ENCODE data around the gene GTPBP8.
"Not testable (repeated sequence)": the region's sequence is repeated elsewhere in the genome, so short reads cannot be mapped to it uniquely, and the experiment has no call there.

GTPBP8 gene

GRCh38 chr3:113034011-113034410, 43.2 kb downstream of the GTPBP8 start:
- Histone ChIP-seq H3K9ac (ENCODE audit: low read depth, low read length) (no peak overlapping the region), H3K9me3 (ENCODE audit: control insufficient read depth, insufficient read depth, low read length) (no peaks in the 10 kb centered on the region), H3K27me3 (ENCODE audit: control insufficient read depth, insufficient read depth, low read length) (no peaks in the 10 kb centered on the region), H3K4me1 (ENCODE audit: control insufficient read depth, insufficient read depth, low read length) (no peaks in the 10 kb centered on the region), H3K4me3 (ENCODE audit: low read depth, low read length) (no peak overlapping the region), H3K27ac (ENCODE audit: low read depth, low read length) (no peak overlapping the region), H3K36me3 (ENCODE audit: control insufficient read depth, insufficient read depth, low read length) (no peaks in the 10 kb centered on the region)

GRCh38 chr3:113035387-113035982, 44.7 kb downstream of the GTPBP8 start:
- Histone ChIP-seq H3K9ac (ENCODE audit: low read depth, low read length) (no peak overlapping the region), H3K27me3 (ENCODE audit: control insufficient read depth, insufficient read depth, low read length) (no peaks in the 10 kb centered on the region), H3K4me1 (ENCODE audit: control insufficient read depth, insufficient read depth, low read length) (no peaks in the 10 kb centered on the region), H3K4me3 (ENCODE audit: low read depth, low read length) (no peak overlapping the region), H3K9me3 (ENCODE audit: control insufficient read depth, insufficient read depth, low read length) (no peaks in the 10 kb centered on the region), H3K36me3 (ENCODE audit: control insufficient read depth, insufficient read depth, low read length) (no peaks in the 10 kb centered on the region), H3K27ac (ENCODE audit: low read depth, low read length) (no peak overlapping the region)

DNA sequence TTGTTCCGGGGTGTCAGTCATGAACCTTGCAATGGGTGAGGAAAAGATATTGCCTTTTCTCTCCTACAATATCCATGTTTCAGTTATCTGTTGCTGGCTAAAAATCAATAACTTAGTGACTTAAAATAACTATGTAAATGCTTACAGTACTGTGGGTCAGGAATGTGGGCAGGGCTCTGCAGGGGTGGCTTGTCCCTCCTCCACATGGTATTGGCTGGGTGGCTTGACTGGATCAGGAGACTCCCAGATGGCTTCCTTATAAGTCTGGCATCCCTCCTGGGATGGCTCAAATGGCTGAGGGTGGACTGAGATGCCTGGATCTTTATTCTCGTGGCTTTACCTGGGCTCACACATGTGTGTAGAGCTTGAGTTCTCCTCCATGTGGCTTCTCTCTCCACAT, 47.5 kb downstream of the GTPBP8 start:
- no peak overlapping the region for H3K4me3 ChIP-seq (ENCODE audit: low read depth, low read length)
- no peak overlapping the region for H3K27ac ChIP-seq (ENCODE audit: low read depth, low read length)
- no peaks in the 10 kb centered on the region for H3K27me3 ChIP-seq (ENCODE audit: control insufficient read depth, insufficient read depth, low read length)
- no peaks in the 10 kb centered on the region for H3K9me3 ChIP-seq (ENCODE audit: control insufficient read depth, insufficient read depth, low read length)
- no peaks in the 10 kb centered on the region for H3K4me1 ChIP-seq (ENCODE audit: control insufficient read depth, insufficient read depth, low read length)
- H3K36me3 ChIP-seq (ENCODE audit: control insufficient read depth, insufficient read depth, low read length), result no peaks in the 10 kb centered on the region
- no peak overlapping the region for H3K9ac ChIP-seq (ENCODE audit: low read depth, low read length)

DNA sequence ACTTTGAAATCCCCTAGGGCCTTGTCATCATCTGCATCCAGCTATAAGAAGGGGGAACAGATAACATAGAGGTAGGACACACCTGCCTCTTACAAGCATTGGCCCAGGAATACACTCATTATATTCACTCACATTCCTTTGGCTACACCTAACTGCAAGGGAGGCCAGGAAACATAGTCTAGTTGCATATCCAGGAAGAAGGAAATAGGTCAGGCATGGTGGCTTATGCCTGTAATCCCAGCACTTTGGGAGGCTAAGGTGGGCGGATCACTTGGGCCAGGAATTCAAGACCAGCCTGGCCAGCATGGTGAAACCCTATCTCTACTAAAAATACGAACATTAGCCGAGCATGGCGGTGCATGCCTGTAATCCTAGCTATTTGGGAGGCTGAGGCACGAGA, 48.8 kb downstream of the GTPBP8 start:
- Histone ChIP-seq H3K4me3 (ENCODE audit: low read depth, low read length) (no peak overlapping the region), H3K9ac (ENCODE audit: low read depth, low read length) (no peak overlapping the region), H3K36me3 (ENCODE audit: control insufficient read depth, insufficient read depth, low read length) (no peaks in the 10 kb centered on the region), H3K9me3 (ENCODE audit: control insufficient read depth, insufficient read depth, low read length) (no peaks in the 10 kb centered on the region), H3K27ac (ENCODE audit: low read depth, low read length) (no peak overlapping the region), H3K27me3 (ENCODE audit: control insufficient read depth, insufficient read depth, low read length) (no peaks in the 10 kb centered on the region), H3K4me1 (ENCODE audit: control insufficient read depth, insufficient read depth, low read length) (no peaks in the 10 kb centered on the region)

GRCh38 chr3:113040231-113040630, 49.4 kb downstream of the GTPBP8 start:
- no peak overlapping the region for H3K27ac ChIP-seq (ENCODE audit: low read depth, low read length)
- H3K4me3 ChIP-seq (ENCODE audit: low read depth, low read length), result no peak overlapping the region
- no peaks in the 10 kb centered on the region for H3K27me3 ChIP-seq (ENCODE audit: control insufficient read depth, insufficient read depth, low read length)
- no peak overlapping the region for H3K9ac ChIP-seq (ENCODE audit: low read depth, low read length)
- H3K36me3 ChIP-seq (ENCODE audit: control insufficient read depth, insufficient read depth, low read length), result no peaks in the 10 kb centered on the region
- H3K9me3 ChIP-seq (ENCODE audit: control insufficient read depth, insufficient read depth, low read length), result no peaks in the 10 kb centered on the region; the same call in 1 of the 2 replicates
- no peaks in the 10 kb centered on the region for H3K4me1 ChIP-seq (ENCODE audit: control insufficient read depth, insufficient read depth, low read length)

DNA sequence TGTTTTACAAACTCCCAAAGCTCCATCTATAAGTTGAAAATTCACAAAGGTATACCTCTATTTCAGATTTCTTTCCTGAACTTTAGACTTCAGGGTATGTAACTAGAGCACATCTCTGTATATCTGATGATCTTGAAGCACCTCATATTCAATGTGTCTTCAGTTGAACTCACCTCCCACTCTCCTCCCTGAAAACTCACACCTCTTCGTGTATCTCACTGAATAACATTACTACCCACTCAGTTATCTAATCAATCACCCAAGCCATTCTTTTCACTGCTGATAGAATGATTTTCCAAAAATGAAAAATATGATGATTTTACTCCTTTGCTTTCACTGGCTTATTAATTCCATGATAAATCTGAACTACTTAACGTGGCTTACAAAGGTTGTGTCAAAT, 52.9 kb downstream of the GTPBP8 start:
- Histone ChIP-seq H3K4me3 (ENCODE audit: low read depth, low read length) (no peak overlapping the region), H3K36me3 (ENCODE audit: control insufficient read depth, insufficient read depth, low read length) (no peaks in the 10 kb centered on the region), H3K27ac (ENCODE audit: low read depth, low read length) (no peak overlapping the region), H3K9me3 (ENCODE audit: control insufficient read depth, insufficient read depth, low read length) (no peaks in the 10 kb centered on the region; the same call in 1 of the 2 replicates), H3K9ac (ENCODE audit: low read depth, low read length) (no peak overlapping the region), H3K27me3 (ENCODE audit: control insufficient read depth, insufficient read depth, low read length) (no peaks in the 10 kb centered on the region), H3K4me1 (ENCODE audit: control insufficient read depth, insufficient read depth, low read length) (no peaks in the 10 kb centered on the region)

DNA sequence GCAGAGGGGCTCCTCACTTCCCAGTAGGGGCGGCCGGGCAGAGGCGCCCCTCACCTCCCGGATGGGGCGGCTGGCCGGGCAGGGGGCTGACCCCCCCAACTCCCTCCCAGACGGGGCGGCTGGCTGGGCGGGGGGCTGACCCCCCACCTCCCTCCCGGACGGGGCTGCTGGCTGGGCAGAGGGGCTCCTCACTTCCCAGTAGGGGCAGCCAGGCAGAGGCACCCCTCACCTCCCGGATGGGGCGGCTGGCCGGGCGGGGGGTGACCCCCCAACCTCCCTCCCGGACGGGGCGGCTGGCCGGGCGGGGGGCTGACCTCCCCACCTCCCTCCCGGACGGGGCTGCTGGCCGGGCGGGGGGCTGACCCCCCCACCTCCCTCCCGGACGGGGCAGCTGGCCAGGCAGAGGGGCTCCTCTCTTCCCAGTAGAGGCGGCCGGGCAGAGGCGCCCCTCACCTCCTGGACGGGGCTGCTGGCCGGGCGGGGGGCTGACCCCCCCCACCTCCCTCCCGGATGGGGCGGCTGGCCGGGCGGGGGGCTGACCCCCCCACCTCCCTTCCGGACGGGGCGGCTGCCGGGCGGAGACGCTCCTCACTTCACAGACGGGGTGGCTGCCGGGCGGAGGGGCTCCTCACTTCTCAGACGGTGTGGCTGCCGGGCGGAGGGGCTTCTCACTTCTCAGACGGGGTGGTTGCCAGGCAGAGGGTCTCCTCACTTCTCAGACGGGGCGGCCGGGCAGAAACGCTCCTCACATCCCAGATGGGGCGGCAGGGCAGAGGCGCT, 55.6 kb downstream of the GTPBP8 start:
- not testable (repeated sequence) for H3K4me1 ChIP-seq (ENCODE audit: control insufficient read depth, insufficient read depth, low read length); H3K36me3 ChIP-seq (ENCODE audit: control insufficient read depth, insufficient read depth, low read length); H3K9ac ChIP-seq (ENCODE audit: low read depth, low read length); H3K27me3 ChIP-seq (ENCODE audit: control insufficient read depth, insufficient read depth, low read length); H3K9me3 ChIP-seq (ENCODE audit: control insufficient read depth, insufficient read depth, low read length); H3K4me3 ChIP-seq (ENCODE audit: low read depth, low read length); H3K27ac ChIP-seq (ENCODE audit: low read depth, low read length)

- H3K4me3 ChIP-seq (ENCODE audit: low read depth, low read length), result no peak overlapping the region
- H3K27me3 ChIP-seq (ENCODE audit: control insufficient read depth, insufficient read depth, low read length), result 0 out of 2 replicates have a peak, but pooled peaks cover 7% of the 10 kb centered on the region
- no peaks in the 10 kb centered on the region for H3K36me3 ChIP-seq (ENCODE audit: control insufficient read depth, insufficient read depth, low read length)
- 0 out of 2 replicates have a peak, but pooled peaks cover 6% of the 10 kb centered on the region for H3K4me1 ChIP-seq (ENCODE audit: control insufficient read depth, insufficient read depth, low read length)
- no peaks in the 10 kb centered on the region for H3K9me3 ChIP-seq (ENCODE audit: control insufficient read depth, insufficient read depth, low read length)
- no peak overlapping the region for H3K27ac ChIP-seq (ENCODE audit: low read depth, low read length)
- H3K9ac ChIP-seq (ENCODE audit: low read depth, low read length), result no peak overlapping the region
Measured at GRCh38 chr3:113051302-113051711, 60.5 kb downstream of the GTPBP8 start.

Data from HUES48 (cell line).